Heart left ventricle (tissue), 16 donors: ENCODE data around the gene MAP1LC3B. TPM values are rescaled to one million over a fixed set of nuclear protein-coding genes. Genes with fewer than 3 reads are reported as not detected.

Source experiments
- ATAC-seq, 4 donors: fragments of 200-7000 bp; cut with Tn5 transposase; one replicate each; pipeline ENCODE4 v1.9.1; 2020 to 2022; ENCODE audit warnings: moderate library complexity in 4 of 4, mild to moderate bottlenecking in 3 of 4, moderate number of reproducible peaks in 1 of 4
- DNase-seq, 5 donors: peaks; one replicate each; pipeline ENCODE4 v3.0.0-alpha.2; 2020
- H3K27ac ChIP-seq, 12 donors: fragments of 200-600 bp; sonication (generic) in 4 of 12; one replicate each; pipeline versions ENCODE4 v1.5.0 to v1.8.0; 2016 to 2022; ENCODE audit warnings: mild to moderate bottlenecking in 2 of 12
- H3K27me3 ChIP-seq, 9 donors: fragments of 200-600 bp; sonication (generic) in 2 of 9; one replicate each; pipeline versions ENCODE4 v1.5.1 to v1.8.0; 2016 to 2022; ENCODE audit warnings: mild to moderate bottlenecking in 3 of 9
- H3K36me3 ChIP-seq, 9 donors: fragments of 200-600 bp; sonication (generic) in 2 of 9; one replicate each; pipeline versions ENCODE4 v1.5.0 to v1.8.0; 2018 to 2022; ENCODE audit warnings: mild to moderate bottlenecking in 2 of 9
- H3K4me1 ChIP-seq, 12 donors: fragments of 200-600 bp; sonication (generic) in 4 of 12; one replicate each; pipeline versions ENCODE4 v1.5.0 to v1.8.0; 2016 to 2022; ENCODE audit warnings: mild to moderate bottlenecking in 3 of 12
- H3K4me3 ChIP-seq, 12 donors: fragments of 200-600 bp; sonication (generic) in 4 of 12; one replicate each; pipeline versions ENCODE4 v1.5.0 to v1.8.0; 2017 to 2022; ENCODE audit warnings: mild to moderate bottlenecking in 9 of 12, moderate library complexity in 4 of 12
- H3K9me3 ChIP-seq, 12 donors: fragments of 200-600 bp; sonication (generic) in 4 of 12; one replicate each; pipeline versions ENCODE4 v1.5.0 to v1.8.0; 2016 to 2022; ENCODE audit warnings: mild to moderate bottlenecking in 1 of 12
- POLR2A ChIP-seq, 2 donors: fragments of 450-650 bp; IDR thresholded peaks; one replicate each; pipeline ENCODE4 v1.6.1; 2017; ENCODE audit warnings: antibody characterized with exemption in 2 of 2, mild to moderate bottlenecking in 2 of 2, moderate library complexity in 2 of 2
- WGBS, 4 donors: extraction: QIAGEN DNeasy Blood & Tissue Kit in 2 of 4; methylation state at CpG; one replicate each; pipeline versions ENCODE4 v1.1.5 to v1.1.7; 2013 to 2018; 5-methylcytosine and 5-hydroxymethylcytosine counted together
- intact Hi-C, 10 donors: fragments of 100-400 bp; cut with DNase I; formaldehyde crosslinking; loops; one replicate each; pipeline versions ENCODE4 v1.11.1 to v1.14.2; 2022
- polyA plus RNA-seq, 2 donors: library from polyadenylated mRNA; stranded (reverse); fragments of 200-250 nt; gene quantifications; one replicate each; pipeline ENCODE4 v1.2.3, GENCODE V29; 2013
- total RNA-seq, 9 donors: library from RNA; depleted of rRNA in 2 of 9; stranded (reverse); fragments of >200 nt in 2 of 9; fragmentation: NEBNext Ultra II Directional in 3 of 9; extraction: Animal tissue kit (Norgen Biotek cat#: 25700) in 3 of 9; gene quantifications; one replicate each; pipeline versions ENCODE4 v1.1.0 to v1.2.4, GENCODE V29; 2016 to 2023
- TF ChIP-seq, protein P1 (sequence below), 12 donors: fragments of 200-600 bp; sonication (generic) in 4 of 12; IDR thresholded peaks; one replicate each; pipeline versions ENCODE4 v1.5.0 to v1.8.0; 2018 to 2022; ENCODE audit warnings: antibody characterized with exemption in 12 of 12, mild to moderate bottlenecking in 5 of 12
- donor health status: ischemic (EF 13 %, LVEDD 7.1; RV severe dilation, severe dysfunction).
- donor health status: healthy with polysubstance abuse.
- donor health status: DM: no; HTN: yes; CAD: no.
- donor health status: DM: no; HTN: no; CAD: no.
- donor health status: ischemic (EF 25% LVEDD 6.9; RV normal size, moderate dysfunction).
- donor health status: ischemic (EF 25% LVEDD 5.7; RV mildly dilated, moderate dysfunction).
- donor health status: healthy.
- donor health status: DM: yes; HTN: yes; CAD: no.
- donor health status: ischemic (EF 35%, LVEDD 5.7; RV mildly dilated, moderate dysfunction).
- donor health status: nonischemic (EF 11% LVEDD 7.7; RV severe dilation, severe dysfunction).
- donor health status: DM: yes; HTN: yes; CAD: no.
- donor health status: PGD.
- donor health status: ischemic (EF 29% LVEDD 5.4; RV normal size, mild dysfunction).
- donor health status: nonischemic (EF 23%, LVEDD 6.1; RV moderate dilation, normal function).

MAP1LC3B gene
- total and polyA plus RNA-seq, 11 donors = 70.7 to 263 (median 116) TPM

DNA sequence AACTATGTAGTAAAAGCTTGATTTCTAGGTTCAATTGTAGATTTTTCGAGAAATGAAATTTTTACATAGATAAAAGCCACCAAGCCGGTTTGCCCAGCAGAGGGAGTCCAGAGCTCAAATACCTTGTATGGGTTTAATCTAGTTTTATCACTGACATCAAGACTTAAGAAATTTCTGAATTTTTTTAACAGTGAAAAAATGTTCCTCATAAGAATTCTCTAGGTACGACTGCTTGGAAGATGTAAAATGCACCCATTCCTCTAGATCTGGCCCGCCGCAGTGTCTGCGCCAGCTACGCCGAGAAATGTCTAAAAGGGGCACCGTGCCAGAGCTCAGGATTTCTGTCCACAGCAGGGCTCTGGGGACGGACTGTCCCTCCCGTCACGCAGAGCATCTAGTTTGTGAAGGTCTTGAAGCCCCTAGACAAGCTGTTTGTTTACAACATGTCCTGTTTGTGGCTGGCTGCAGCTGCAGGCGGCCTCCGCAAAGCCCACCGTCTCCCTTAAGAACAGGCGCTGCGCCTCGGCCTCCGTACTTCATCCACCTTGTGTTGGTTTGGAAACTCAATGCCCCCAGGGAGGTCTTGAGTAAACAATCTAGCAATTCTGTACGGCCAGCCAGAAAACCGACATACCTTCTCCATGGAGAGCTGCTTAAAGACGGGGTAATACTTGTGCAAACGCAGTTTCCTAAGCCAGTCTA is 24.8 kb downstream of the MAP1LC3B start:
- Histone ChIP-seq H3K27me3 (no peaks in the 10 kb centered on the region), H3K4me1 (peaks cover 0 to 6% (median 0%) of the 10 kb centered on the region in 12 donors), H3K36me3 (peaks cover 0 to 100% (median 95%) of the 10 kb centered on the region in 9 donors), H3K4me3 (no peak overlapping the region), H3K9me3 (no peaks in the 10 kb centered on the region), H3K27ac (no peak overlapping the region)
- no peak for TF ChIP-seq POLR2A (IDR thresholded peaks at IDR 0.05)
- TF ChIP-seq, protein P1, sequence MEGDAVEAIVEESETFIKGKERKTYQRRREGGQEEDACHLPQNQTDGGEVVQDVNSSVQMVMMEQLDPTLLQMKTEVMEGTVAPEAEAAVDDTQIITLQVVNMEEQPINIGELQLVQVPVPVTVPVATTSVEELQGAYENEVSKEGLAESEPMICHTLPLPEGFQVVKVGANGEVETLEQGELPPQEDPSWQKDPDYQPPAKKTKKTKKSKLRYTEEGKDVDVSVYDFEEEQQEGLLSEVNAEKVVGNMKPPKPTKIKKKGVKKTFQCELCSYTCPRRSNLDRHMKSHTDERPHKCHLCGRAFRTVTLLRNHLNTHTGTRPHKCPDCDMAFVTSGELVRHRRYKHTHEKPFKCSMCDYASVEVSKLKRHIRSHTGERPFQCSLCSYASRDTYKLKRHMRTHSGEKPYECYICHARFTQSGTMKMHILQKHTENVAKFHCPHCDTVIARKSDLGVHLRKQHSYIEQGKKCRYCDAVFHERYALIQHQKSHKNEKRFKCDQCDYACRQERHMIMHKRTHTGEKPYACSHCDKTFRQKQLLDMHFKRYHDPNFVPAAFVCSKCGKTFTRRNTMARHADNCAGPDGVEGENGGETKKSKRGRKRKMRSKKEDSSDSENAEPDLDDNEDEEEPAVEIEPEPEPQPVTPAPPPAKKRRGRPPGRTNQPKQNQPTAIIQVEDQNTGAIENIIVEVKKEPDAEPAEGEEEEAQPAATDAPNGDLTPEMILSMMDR (IDR thresholded peaks at IDR 0.05) = peak; percentile 49 to 79 (median 66)
- ATAC-seq (no peak), DNase-seq (no peak)
- WGBS, 4 donors = 71 to 86% (median 82%) methylated on average over 22 to 23 of the region's 23 CpGs
- intact Hi-C loops = loop anchor here in 9 of 10 donors (2.0 to 10.0 kb wide), 9 partner anchors 75 to 220 kb away; partner anchors contain the start of gene ZCCHC14 (in 2 of the 9)

DNA sequence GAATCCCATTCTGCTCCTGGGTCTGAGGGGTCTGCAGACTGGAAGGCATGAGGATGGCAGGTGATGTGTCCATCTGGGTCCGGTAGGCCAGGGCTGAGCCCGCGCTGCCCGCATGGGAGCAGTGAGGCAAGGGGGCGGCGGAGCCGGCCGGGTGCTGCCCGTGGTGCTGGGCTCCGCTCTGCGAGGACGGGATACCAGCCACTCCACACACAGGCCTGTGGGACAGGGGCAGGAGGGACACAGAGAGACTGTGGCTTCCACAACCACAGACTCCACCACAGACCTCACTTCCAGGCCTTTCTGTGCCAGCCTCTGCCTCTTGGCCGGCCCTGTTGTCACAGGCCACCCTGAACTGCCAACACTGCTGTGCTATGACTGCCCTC is 25.4 kb downstream of the MAP1LC3B start:
- H3K9me3 ChIP-seq = no peaks in the 10 kb centered on the region
- H3K27me3 ChIP-seq = no peaks in the 10 kb centered on the region
- no peak for DNase-seq
- H3K4me1 ChIP-seq = peaks cover 0 to 6% (median 0%) of the 10 kb centered on the region in 12 donors
- H3K4me3 ChIP-seq = no peak overlapping the region
- TF ChIP-seq, protein P1 (IDR thresholded peaks at IDR 0.05) = no peak
- TF ChIP-seq POLR2A (IDR thresholded peaks at IDR 0.05) = no peak
- peaks cover 0 to 100% (median 90%) of the 10 kb centered on the region in 9 donors for H3K36me3 ChIP-seq
- H3K27ac ChIP-seq = no peak overlapping the region
- WGBS, 4 donors = 89 to 94% (median 91%) methylated on average over 10 to 13 of the region's 13 CpGs
- intact Hi-C loops = loop anchor here in 9 of 10 donors (2.0 to 10.0 kb wide), 9 partner anchors 75 to 220 kb away; partner anchors contain the start of gene ZCCHC14 (in 2 of the 9)
- peak in 2 of 4 donors; percentile 11 to 47 for ATAC-seq

DNA sequence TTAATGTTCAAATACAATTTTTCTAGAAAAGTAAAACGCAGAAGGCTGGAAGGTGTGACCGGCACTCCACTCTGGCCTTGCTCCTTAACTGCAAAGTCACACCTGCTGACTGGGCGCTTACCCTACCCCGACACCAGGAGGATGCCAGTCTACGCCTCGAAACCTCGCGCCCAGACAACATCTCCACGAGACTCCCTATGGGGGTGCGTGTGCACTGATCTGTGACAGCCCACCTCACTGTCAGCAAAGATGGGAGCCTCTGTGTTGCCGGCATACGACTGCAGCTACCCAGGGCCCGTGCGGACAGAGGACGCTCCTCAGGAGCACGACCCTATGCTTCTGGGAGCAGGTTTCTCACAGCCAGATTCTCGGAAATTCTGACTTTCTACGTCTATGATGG is 26.1 kb downstream of the MAP1LC3B start:
- no peaks in the 10 kb centered on the region for H3K9me3 ChIP-seq
- ATAC-seq (no peak), DNase-seq (no peak)
- peaks cover 0 to 6% (median 0%) of the 10 kb centered on the region in 12 donors for H3K4me1 ChIP-seq
- peaks cover 0 to 100% (median 90%) of the 10 kb centered on the region in 9 donors for H3K36me3 ChIP-seq
- 93 to 95% (median 94%) methylated on average over 18 of the region's 18 CpGs for WGBS, 4 donors
- H3K27me3 ChIP-seq = no peaks in the 10 kb centered on the region
- no peak overlapping the region for H3K27ac ChIP-seq
- no peak overlapping the region for H3K4me3 ChIP-seq
- TF ChIP-seq POLR2A (IDR thresholded peaks at IDR 0.05) = no peak
- TF ChIP-seq, protein P1 (IDR thresholded peaks at IDR 0.05) = no peak
- intact Hi-C loops = loop anchor here in 9 of 10 donors (5.0 to 10.0 kb wide), 8 partner anchors 74 to 219 kb away; partner anchors contain the start of gene ZCCHC14 (in 2 of the 9)

DNA sequence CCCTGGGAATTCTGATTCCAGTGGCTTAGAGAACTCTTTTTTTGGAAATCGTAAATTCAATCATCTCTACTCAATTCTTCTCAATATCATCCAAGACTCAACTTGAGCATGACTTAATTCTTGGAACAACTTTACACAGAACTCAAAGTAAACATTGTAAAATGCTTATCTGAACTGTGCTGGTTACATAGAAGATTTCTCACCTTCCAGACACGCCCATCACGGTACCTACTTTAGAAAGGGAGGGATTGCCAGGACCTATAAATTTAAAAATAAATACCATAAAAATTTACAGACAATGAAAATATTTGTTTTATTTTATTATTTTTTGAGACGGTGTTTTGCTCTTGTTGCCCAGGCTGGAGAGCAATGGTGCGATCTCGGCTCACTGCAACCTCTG is 26.5 kb downstream of the MAP1LC3B start:
- ATAC-seq = no peak
- Histone ChIP-seq H3K4me1 (peaks cover 0 to 6% (median 0%) of the 10 kb centered on the region in 12 donors), H3K36me3 (peaks cover 0 to 100% (median 90%) of the 10 kb centered on the region in 9 donors), H3K4me3 (no peak overlapping the region), H3K27me3 (no peaks in the 10 kb centered on the region), H3K9me3 (no peaks in the 10 kb centered on the region), H3K27ac (no peak overlapping the region)
- no peak for DNase-seq
- 79 to 89% (median 86%) methylated on average over 6 of the region's 6 CpGs for WGBS, 4 donors
- TF ChIP-seq POLR2A (IDR thresholded peaks at IDR 0.05) = no peak
- TF ChIP-seq, protein P1 (IDR thresholded peaks at IDR 0.05) = no peak
- intact Hi-C loops = loop anchor here in 9 of 10 donors (5.0 to 10.0 kb wide), 8 partner anchors 74 to 219 kb away; partner anchors contain the start of gene ZCCHC14 (in 2 of the 9)
